ENCODE data around the gene SUPT3H. TPM values are rescaled to one million over a fixed set of nuclear protein-coding genes. Genes with fewer than 3 reads are reported as not detected.

SUPT3H gene
- total and polyA plus RNA-seq, 2 of the 13 experiments (the other 11 are each of a cell fraction or from before 2014, with no cell fraction given) = 11.9 to 36.1 TPM

DNA sequence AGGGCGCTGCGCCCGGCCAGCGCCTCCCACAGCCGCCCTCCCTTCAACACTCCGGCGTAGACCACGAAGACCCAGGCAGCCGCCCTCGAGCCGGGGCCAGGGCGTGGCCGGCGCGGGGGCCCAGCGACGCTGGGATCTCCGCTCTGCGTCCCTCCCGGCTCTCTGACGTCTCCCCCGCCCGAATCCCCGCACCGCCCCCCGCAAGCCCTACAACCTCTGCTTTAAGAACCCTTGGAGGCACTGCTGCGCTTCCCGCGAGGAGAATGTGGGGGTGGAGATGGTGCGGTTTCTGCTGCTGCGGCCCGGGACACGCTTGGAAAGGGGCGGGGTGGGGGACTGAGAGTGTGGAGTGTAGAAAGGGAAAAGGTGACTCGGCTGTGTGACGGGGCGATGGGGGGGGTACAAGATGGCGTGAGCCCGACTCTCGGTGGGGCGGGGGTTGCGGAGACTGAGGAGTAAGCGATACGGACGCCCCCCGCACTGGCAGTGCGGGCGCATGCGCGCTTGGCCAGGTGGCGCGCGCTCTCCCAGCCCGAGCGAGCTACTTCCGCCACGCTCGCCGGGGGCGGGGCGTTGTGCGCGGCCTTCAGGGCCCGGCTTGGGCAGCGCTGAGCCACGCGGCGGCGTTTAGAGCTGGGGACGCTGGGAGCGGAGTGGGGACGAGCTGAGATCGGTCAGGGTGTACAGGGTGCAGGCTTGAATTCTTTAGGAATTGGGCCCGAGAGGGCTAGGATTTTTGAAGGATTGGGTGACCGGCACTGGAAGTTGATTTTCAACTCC is at the start of gene SUPT3H (continued):
- peak; percentile 82 for TF ChIP-seq ZNF792 (CRISPR knock-in tag; IDR thresholded peaks at IDR 0.05)
- TF ChIP-seq CHD4 (IDR thresholded peaks at IDR 0.05; ENCODE audit: borderline replicate concordance, low read length) = peak; percentile 43; the same call in 1 of the 2 replicates
- TF ChIP-seq ZNF547 (CRISPR knock-in tag; IDR thresholded peaks at IDR 0.05) = peak; percentile 68; the same call in 1 of the 2 replicates
- peak; percentile 72; the same call in 1 of the 2 replicates for TF ChIP-seq NKX3-1 (CRISPR knock-in tag; IDR thresholded peaks at IDR 0.05)
- peak; percentile 82; the same call in 1 of the 2 replicates for TF ChIP-seq RNF2 (conservative IDR thresholded peaks at IDR 0.05; ENCODE audit: low read depth)
- TF ChIP-seq ZNF274 (CRISPR knock-in tag; IDR thresholded peaks at IDR 0.05) = peak; percentile 92
- 0 out of 2 replicates have a peak, but pooled peaks have one; percentile 12 for TF ChIP-seq JUN (CRISPR knock-in tag; IDR thresholded peaks at IDR 0.05)
- no peak for TF ChIP-seq CEBPB (IDR thresholded peaks at IDR 0.05; ENCODE audit: borderline replicate concordance, low read depth, low read length)
- TF ChIP-seq, protein P1, sequence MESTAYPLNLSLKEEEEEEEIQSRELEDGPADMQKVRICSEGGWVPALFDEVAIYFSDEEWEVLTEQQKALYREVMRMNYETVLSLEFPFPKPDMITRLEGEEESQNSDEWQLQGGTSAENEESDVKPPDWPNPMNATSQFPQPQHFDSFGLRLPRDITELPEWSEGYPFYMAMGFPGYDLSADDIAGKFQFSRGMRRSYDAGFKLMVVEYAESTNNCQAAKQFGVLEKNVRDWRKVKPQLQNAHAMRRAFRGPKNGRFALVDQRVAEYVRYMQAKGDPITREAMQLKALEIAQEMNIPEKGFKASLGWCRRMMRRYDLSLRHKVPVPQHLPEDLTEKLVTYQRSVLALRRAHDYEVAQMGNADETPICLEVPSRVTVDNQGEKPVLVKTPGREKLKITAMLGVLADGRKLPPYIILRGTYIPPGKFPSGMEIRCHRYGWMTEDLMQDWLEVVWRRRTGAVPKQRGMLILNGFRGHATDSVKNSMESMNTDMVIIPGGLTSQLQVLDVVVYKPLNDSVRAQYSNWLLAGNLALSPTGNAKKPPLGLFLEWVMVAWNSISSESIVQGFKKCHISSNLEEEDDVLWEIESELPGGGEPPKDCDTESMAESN (CRISPR knock-in tag; conservative IDR thresholded peaks at IDR 0.05) = peak; percentile 97
- TF ChIP-seq NFYB (CRISPR knock-in tag; IDR thresholded peaks at IDR 0.05) = no peak
- peak; percentile 32; the same call in 1 of the 2 replicates for TF ChIP-seq RNF219 (CRISPR knock-in tag; IDR thresholded peaks at IDR 0.05)
- TF ChIP-seq PHF21A (CRISPR knock-in tag; IDR thresholded peaks at IDR 0.05) = peak; percentile 76; the same call in 1 of the 2 replicates
- peak; percentile 17; the same call in 1 of the 2 replicates for TF ChIP-seq E2F1 (CRISPR knock-in tag; IDR thresholded peaks at IDR 0.05)
- peak; percentile 74; the same call in 1 of the 2 replicates for TF ChIP-seq ZBTB34 (CRISPR knock-in tag; IDR thresholded peaks at IDR 0.05)
- TF ChIP-seq HOXA3 (CRISPR knock-in tag; IDR thresholded peaks at IDR 0.05) = peak; percentile 93
- TF ChIP-seq ZNF446 (CRISPR knock-in tag; IDR thresholded peaks at IDR 0.05) = peak; percentile 90; the same call in 1 of the 2 replicates
- peak; percentile 27; the same call in 1 of the 2 replicates for TF ChIP-seq DNMT1 (CRISPR knock-in tag; IDR thresholded peaks at IDR 0.05)
- no peak for TF ChIP-seq ZNF550 (CRISPR knock-in tag; IDR thresholded peaks at IDR 0.05; ENCODE audit: borderline replicate concordance)
- TF ChIP-seq ZNF263 (CRISPR knock-in tag; IDR thresholded peaks at IDR 0.05) = peak; percentile 70
- TF ChIP-seq NPAS2 (CRISPR knock-in tag; IDR thresholded peaks at IDR 0.05; ENCODE audit: borderline replicate concordance) = no peak
- peak; percentile 75; the same call in 1 of the 2 replicates for TF ChIP-seq GTF3A (CRISPR knock-in tag; conservative IDR thresholded peaks at IDR 0.05)
- peak; percentile 68 for TF ChIP-seq MED13 (CRISPR knock-in tag; IDR thresholded peaks at IDR 0.05)
- TF ChIP-seq ZNF768 (CRISPR knock-in tag; IDR thresholded peaks at IDR 0.05) = peak; percentile 88; the same call in 1 of the 2 replicates
- TF ChIP-seq ZNF772 (CRISPR knock-in tag; IDR thresholded peaks at IDR 0.05) = peak; percentile 91
- TF ChIP-seq SKI (IDR thresholded peaks at IDR 0.05; ENCODE audit: partially characterized antibody) = no peak

All from HepG2 (cell line).